ENCODE data around the gene ZRSR2. TPM values are rescaled to one million over a fixed set of nuclear protein-coding genes. Genes with fewer than 3 reads are reported as not detected.

The ZRSR2 gene
- polyA plus RNA-seq, 1 of the 3 experiments (the other 2 are of a cell fraction), result 14.3 TPM

GRCh38 chrX:15820106-15821073 is 30.1 kb downstream of the ZRSR2 start:
- TF ChIP-seq PBX3 (IDR thresholded peaks at IDR 0.05), result no peak
- TF ChIP-seq TEAD4 (IDR thresholded peaks at IDR 0.05; ENCODE audit: borderline replicate concordance, insufficient read depth), result no peak
- no peak for TF ChIP-seq YY1 (IDR thresholded peaks at IDR 0.05; ENCODE audit: low read depth)
- TF ChIP-seq RAD21 (IDR thresholded peaks at IDR 0.05; ENCODE audit: low read length), result no peak
- TF ChIP-seq NFIC (IDR thresholded peaks at IDR 0.05; ENCODE audit: borderline replicate concordance), result no peak
- no peak for TF ChIP-seq FOSL2 (IDR thresholded peaks at IDR 0.05; ENCODE audit: borderline replicate concordance, low read depth)
- TF ChIP-seq FOXJ3 (CRISPR knock-in tag; IDR thresholded peaks at IDR 0.05), result no peak
- no peak for TF ChIP-seq ELF1 (IDR thresholded peaks at IDR 0.05)
- TF ChIP-seq, protein P1, sequence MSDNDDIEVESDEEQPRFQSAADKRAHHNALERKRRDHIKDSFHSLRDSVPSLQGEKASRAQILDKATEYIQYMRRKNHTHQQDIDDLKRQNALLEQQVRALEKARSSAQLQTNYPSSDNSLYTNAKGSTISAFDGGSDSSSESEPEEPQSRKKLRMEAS (IDR thresholded peaks at IDR 0.05; ENCODE audit: low read depth), result no peak
- Histone ChIP-seq H4K20me1 (ENCODE audit: insufficient read depth) (no peaks in the 10 kb centered on the region), H3F3A (replicated peaks; ENCODE audit: insufficient read depth) (no peaks in the 10 kb centered on the region), H3K4me2 (no peak overlapping the region), H3K9me3 (no peaks in the 10 kb centered on the region), H3K36me3 (replicated peaks in 1 of 2; ENCODE audit: control insufficient read depth in 1 of 2, insufficient read depth in 2 of 2, low read length in 1 of 2) (peaks cover 62 to 73% of the 10 kb centered on the region in 2 experiments), H3K4me1 (ENCODE audit: control insufficient read depth in 1 of 2, insufficient read depth in 2 of 2, low read depth in 1 of 2, low read length in 1 of 2) (no peaks in the 10 kb centered on the region; a peak in 2 of 4 replicates), H3K9me2 (no peaks in the 10 kb centered on the region), H2AFZ (ENCODE audit: low read depth) (no peak overlapping the region), H3K9ac (no peak overlapping the region), H3K79me2 (ENCODE audit: insufficient read depth) (no peaks in the 10 kb centered on the region), H3K27ac (ENCODE audit: low read depth in 2 of 2, low read length in 1 of 2) (no peak overlapping the region), H3K27me3 (ENCODE audit: insufficient read depth) (no peaks in the 10 kb centered on the region), H3K4me3 (ENCODE audit: low read depth in 2 of 2, low read length in 1 of 2) (no peak overlapping the region)
- CTCF ChIA-PET, result no interaction called here
- WGBS (ENCODE audit: low lambda C conversion rate), result 92% methylated on average over 14 of the region's 14 CpGs
- POLR2A ChIA-PET, result no interaction called here
- no peak for DNase-seq

GRCh38 chrX:15822922-15823321 is 32.6 kb downstream of the ZRSR2 start:
- Histone ChIP-seq H3K27ac (ENCODE audit: low read depth in 2 of 2, low read length in 1 of 2) (no peak overlapping the region), H2AFZ (ENCODE audit: low read depth) (no peak overlapping the region), H3K4me2 (no peak overlapping the region), H3K9me2 (no peaks in the 10 kb centered on the region), H3K36me3 (replicated peaks in 1 of 2; ENCODE audit: control insufficient read depth in 1 of 2, insufficient read depth in 2 of 2, low read length in 1 of 2) (peaks cover 61 to 71% of the 10 kb centered on the region in 2 experiments), H3K79me2 (ENCODE audit: insufficient read depth) (no peaks in the 10 kb centered on the region), H3F3A (replicated peaks; ENCODE audit: insufficient read depth) (no peaks in the 10 kb centered on the region), H3K4me3 (ENCODE audit: low read depth in 2 of 2, low read length in 1 of 2) (no peak overlapping the region), H3K9me3 (no peaks in the 10 kb centered on the region), H3K27me3 (ENCODE audit: insufficient read depth) (no peaks in the 10 kb centered on the region), H4K20me1 (ENCODE audit: insufficient read depth) (no peaks in the 10 kb centered on the region), H3K9ac (no peak overlapping the region), H3K4me1 (ENCODE audit: control insufficient read depth in 1 of 2, insufficient read depth in 2 of 2, low read depth in 1 of 2, low read length in 1 of 2) (no peaks in the 10 kb centered on the region)
- DNase-seq, result no peak
- WGBS (ENCODE audit: low lambda C conversion rate), result 97% methylated on average over 23 of the region's 23 CpGs
- ChIA-PET POLR2A (no interaction called here), CTCF (no interaction called here)
- TF ChIP-seq ZBTB33 (IDR thresholded peaks at IDR 0.05; ENCODE audit: borderline replicate concordance, low read depth) (no peak), FOSL2 (IDR thresholded peaks at IDR 0.05; ENCODE audit: borderline replicate concordance, low read depth) (no peak), FOXJ3 (CRISPR knock-in tag; IDR thresholded peaks at IDR 0.05) (no peak), ELF1 (IDR thresholded peaks at IDR 0.05) (no peak), RAD21 (IDR thresholded peaks at IDR 0.05; ENCODE audit: low read length) (no peak), IRF3 (IDR thresholded peaks at IDR 0.05; ENCODE audit: low read depth, low read length) (no peak), NFIC (IDR thresholded peaks at IDR 0.05; ENCODE audit: borderline replicate concordance) (no peak), RCOR1 (IDR thresholded peaks at IDR 0.05; ENCODE audit: low read length) (no peak), TAF1 (IDR thresholded peaks at IDR 0.05; ENCODE audit: borderline replicate concordance, low read depth, low read length) (no peak), PBX3 (IDR thresholded peaks at IDR 0.05) (no peak), POLR2AphosphoS5 (IDR thresholded peaks at IDR 0.05; ENCODE audit: low read depth, low read length) (no peak)
- TF ChIP-seq, protein P2, sequence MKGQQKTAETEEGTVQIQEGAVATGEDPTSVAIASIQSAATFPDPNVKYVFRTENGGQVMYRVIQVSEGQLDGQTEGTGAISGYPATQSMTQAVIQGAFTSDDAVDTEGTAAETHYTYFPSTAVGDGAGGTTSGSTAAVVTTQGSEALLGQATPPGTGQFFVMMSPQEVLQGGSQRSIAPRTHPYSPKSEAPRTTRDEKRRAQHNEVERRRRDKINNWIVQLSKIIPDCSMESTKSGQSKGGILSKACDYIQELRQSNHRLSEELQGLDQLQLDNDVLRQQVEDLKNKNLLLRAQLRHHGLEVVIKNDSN (IDR thresholded peaks at IDR 0.05; ENCODE audit: borderline replicate concordance, low read depth), result no peak
- TF ChIP-seq, protein P3, sequence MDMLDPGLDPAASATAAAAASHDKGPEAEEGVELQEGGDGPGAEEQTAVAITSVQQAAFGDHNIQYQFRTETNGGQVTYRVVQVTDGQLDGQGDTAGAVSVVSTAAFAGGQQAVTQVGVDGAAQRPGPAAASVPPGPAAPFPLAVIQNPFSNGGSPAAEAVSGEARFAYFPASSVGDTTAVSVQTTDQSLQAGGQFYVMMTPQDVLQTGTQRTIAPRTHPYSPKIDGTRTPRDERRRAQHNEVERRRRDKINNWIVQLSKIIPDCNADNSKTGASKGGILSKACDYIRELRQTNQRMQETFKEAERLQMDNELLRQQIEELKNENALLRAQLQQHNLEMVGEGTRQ (IDR thresholded peaks at IDR 0.05; ENCODE audit: borderline replicate concordance, low read depth, low read length), result no peak
- TF ChIP-seq, protein P1 (IDR thresholded peaks at IDR 0.05; ENCODE audit: low read depth), result no peak
